Neural cell (in vitro differentiated cells): ENCODE data around the gene DCXR.

ENCODE experiments used
- CTCF ChIP-seq: fragments of 450-650 bp; IDR thresholded peaks from 2 replicates; pipeline ENCODE4 v1.5.1; 2014; ENCODE audit warnings: antibody characterized with exemption, mild to moderate bottlenecking, moderate library complexity; ENCODE audit not compliant: poor library complexity, severe bottlenecking
- EP300 ChIP-seq: fragments of 450-650 bp; conservative IDR thresholded peaks from 2 replicates; pipeline ENCODE4 v1.6.1; 2014; ENCODE audit warnings: antibody characterized with exemption, mild to moderate bottlenecking, moderate library complexity; ENCODE audit not compliant: poor library complexity, severe bottlenecking
- EZH2 ChIP-seq: fragments of 200-600, 300-800 bp; shearing (Covaris generic), sonication (generic); IDR thresholded peaks from 2 replicates; pipeline ENCODE4 v1.6.1; 2014; ENCODE audit warnings: antibody characterized with exemption, low read length, borderline replicate concordance, mild to moderate bottlenecking; ENCODE audit not compliant: insufficient read depth, poor library complexity, severe bottlenecking
- POLR2AphosphoS5 ChIP-seq: IDR thresholded peaks from 2 replicates; pipeline ENCODE4 v1.6.1; 2012
- REST ChIP-seq: IDR thresholded peaks from 2 replicates; pipeline ENCODE4 v1.6.1; 2012; ENCODE audit warnings: borderline replicate concordance
- SMC3 ChIP-seq: fragments of 450-650 bp; conservative IDR thresholded peaks from 2 replicates; pipeline ENCODE4 v1.6.1; 2014; ENCODE audit warnings: antibody characterized with exemption, mild to moderate bottlenecking, moderate library complexity; ENCODE audit not compliant: poor library complexity

GRCh38 chr17:82013772-82014321, 23.6 kb downstream of the DCXR start:
- no peak for TF ChIP-seq CTCF
- no peak for TF ChIP-seq REST
- TF ChIP-seq EP300 = no peak
- TF ChIP-seq POLR2AphosphoS5 = no peak
- TF ChIP-seq SMC3 = no peak
- no peak for TF ChIP-seq EZH2
